ENCODE measurements around the gene SMPDL3A. TPM values are rescaled to one million over a fixed set of nuclear protein-coding genes. Genes with fewer than 3 reads are reported as not detected.

SMPDL3A gene
- total and polyA plus RNA-seq, 2 of the 13 experiments (the other 11 are each of a cell fraction or from before 2014, with no cell fraction given): 7.8 to 17.3 TPM

DNA sequence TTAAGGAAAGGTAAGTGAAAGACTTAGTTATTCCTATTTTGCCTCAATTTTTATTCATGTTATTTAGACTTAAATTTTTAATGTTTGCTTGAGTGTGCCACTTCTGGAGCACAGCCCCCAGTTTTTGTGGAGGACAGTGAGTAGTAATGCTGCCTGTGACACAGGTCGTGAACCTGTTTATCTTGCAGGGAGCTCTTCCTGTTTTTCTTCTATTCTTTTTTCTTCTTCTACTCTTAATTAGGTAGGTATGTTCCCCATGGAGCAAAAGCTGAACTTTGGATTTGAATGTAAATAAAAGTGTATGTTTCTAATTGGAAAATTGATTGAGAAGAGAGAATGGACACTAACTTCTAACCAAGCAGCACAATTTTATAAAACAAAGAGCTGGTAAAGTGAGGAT lies 12.3 kb downstream of the SMPDL3A start (continued):
- TF ChIP-seq, protein P1, sequence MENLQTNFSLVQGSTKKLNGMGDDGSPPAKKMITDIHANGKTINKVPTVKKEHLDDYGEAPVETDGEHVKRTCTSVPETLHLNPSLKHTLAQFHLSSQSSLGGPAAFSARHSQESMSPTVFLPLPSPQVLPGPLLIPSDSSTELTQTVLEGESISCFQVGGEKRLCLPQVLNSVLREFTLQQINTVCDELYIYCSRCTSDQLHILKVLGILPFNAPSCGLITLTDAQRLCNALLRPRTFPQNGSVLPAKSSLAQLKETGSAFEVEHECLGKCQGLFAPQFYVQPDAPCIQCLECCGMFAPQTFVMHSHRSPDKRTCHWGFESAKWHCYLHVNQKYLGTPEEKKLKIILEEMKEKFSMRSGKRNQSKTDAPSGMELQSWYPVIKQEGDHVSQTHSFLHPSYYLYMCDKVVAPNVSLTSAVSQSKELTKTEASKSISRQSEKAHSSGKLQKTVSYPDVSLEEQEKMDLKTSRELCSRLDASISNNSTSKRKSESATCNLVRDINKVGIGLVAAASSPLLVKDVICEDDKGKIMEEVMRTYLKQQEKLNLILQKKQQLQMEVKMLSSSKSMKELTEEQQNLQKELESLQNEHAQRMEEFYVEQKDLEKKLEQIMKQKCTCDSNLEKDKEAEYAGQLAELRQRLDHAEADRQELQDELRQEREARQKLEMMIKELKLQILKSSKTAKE (CRISPR knock-in tag; IDR thresholded peaks at IDR 0.05; ENCODE audit: borderline replicate concordance): no peak
- TF ChIP-seq, protein P2, sequence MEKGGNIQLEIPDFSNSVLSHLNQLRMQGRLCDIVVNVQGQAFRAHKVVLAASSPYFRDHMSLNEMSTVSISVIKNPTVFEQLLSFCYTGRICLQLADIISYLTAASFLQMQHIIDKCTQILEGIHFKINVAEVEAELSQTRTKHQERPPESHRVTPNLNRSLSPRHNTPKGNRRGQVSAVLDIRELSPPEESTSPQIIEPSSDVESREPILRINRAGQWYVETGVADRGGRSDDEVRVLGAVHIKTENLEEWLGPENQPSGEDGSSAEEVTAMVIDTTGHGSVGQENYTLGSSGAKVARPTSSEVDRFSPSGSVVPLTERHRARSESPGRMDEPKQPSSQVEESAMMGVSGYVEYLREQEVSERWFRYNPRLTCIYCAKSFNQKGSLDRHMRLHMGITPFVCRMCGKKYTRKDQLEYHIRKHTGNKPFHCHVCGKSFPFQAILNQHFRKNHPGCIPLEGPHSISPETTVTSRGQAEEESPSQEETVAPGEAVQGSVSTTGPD (CRISPR knock-in tag; IDR thresholded peaks at IDR 0.05): no peak
- no peak for TF ChIP-seq ZFP36L2 (CRISPR knock-in tag; IDR thresholded peaks at IDR 0.05)
- peak; percentile 57; the same call in 1 of the 2 replicates for TF ChIP-seq SOX5 (CRISPR knock-in tag; IDR thresholded peaks at IDR 0.05; ENCODE audit: borderline replicate concordance)
- TF ChIP-seq, protein P3, sequence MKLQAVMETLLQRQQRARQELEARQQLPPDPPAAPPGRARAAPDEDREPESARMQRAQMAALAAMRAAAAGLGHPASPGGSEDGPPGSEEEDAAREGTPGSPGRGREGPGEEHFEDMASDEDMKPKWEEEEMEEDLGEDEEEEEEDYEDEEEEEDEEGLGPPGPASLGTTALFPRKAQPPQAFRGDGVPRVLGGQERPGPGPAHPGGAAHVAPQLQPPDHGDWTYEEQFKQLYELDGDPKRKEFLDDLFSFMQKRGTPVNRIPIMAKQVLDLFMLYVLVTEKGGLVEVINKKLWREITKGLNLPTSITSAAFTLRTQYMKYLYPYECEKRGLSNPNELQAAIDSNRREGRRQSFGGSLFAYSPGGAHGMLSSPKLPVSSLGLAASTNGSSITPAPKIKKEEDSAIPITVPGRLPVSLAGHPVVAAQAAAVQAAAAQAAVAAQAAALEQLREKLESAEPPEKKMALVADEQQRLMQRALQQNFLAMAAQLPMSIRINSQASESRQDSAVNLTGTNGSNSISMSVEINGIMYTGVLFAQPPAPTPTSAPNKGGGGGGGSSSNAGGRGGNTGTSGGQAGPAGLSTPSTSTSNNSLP (IDR thresholded peaks at IDR 0.05; ENCODE audit: low read depth, low read length): no peak

DNA sequence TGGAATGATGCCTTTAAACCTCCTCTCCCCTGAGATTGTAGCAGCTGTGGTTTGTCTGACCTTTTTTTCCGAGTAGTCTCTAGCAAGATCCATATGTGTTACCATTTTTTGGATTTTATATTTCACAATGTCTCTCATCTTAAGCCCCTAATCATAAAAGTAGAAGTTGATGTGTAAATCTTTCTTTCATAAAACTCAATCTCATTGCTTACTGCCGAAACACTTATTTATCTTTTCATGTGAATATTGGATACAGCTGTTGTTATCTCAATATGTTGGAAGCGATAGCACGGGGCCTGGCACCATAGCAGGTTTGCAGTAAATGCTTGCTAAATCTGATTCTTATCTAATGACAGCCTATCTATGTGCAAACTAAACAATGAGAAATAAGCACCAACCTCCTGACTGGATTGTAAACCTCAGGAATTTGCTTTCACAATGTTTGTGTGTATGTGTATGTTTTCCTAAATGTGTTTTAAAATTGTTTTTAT lies 14.2 kb downstream of the SMPDL3A start:
- no peaks in the 10 kb centered on the region for H4K20me1 ChIP-seq (ENCODE audit: insufficient read depth, low read length)
- DNase-seq (ENCODE audit: low spot score): no peak
- 23% methylated on average over 4 of the region's 4 CpGs for WGBS (ENCODE audit: low lambda C conversion rate)
- no peak overlapping the region for H3K27ac ChIP-seq (ENCODE audit: extremely low read length, insufficient read depth, low read length)
- H3K79me2 ChIP-seq (ENCODE audit: insufficient read depth, low read length): no peaks in the 10 kb centered on the region
- H3K4me3 ChIP-seq (replicated peaks in 1 of 3; ENCODE audit: insufficient read depth in 1 of 3, low read depth in 2 of 3, low read length in 3 of 3): no peak overlapping the region
- BruUV-seq (replicated peaks): no TSS peak
- TF ChIP-seq CEBPB (IDR thresholded peaks at IDR 0.05; ENCODE audit: borderline replicate concordance, low read depth, low read length): 0 out of 2 replicates have a peak, but pooled peaks have one; percentile 5
- TF ChIP-seq ZNF781 (CRISPR knock-in tag; IDR thresholded peaks at IDR 0.05; ENCODE audit: borderline replicate concordance, not compliant biosample characterization): no peak
- H3K4me2 ChIP-seq (ENCODE audit: low read depth, low read length): no peak overlapping the region
- ATAC-seq: no peak
- peaks cover 37% of the 10 kb centered on the region for H3K4me1 ChIP-seq (ENCODE audit: insufficient read depth, low read length)
- H3K9me3 ChIP-seq (ENCODE audit: low read length): no peaks in the 10 kb centered on the region
- H3K36me3 ChIP-seq (replicated peaks in 1 of 2; ENCODE audit: control insufficient read depth in 1 of 2, insufficient read depth in 2 of 2, low read length in 2 of 2): no peaks in the 10 kb centered on the region
- FAIRE-seq: no peak
- intact Hi-C loops (cut with micrococcal nuclease; ENCODE audit: unreplicated experiment) (no loop called here), in situ Hi-C loops (cut with HindIII; ENCODE audit: extremely low pct_ligation_motif_present, low pct_unique_long_range_greater_than_20kb) (no loop called here)
- ChIA-PET POLR2A (interaction anchor here (5.9 kb wide), 1 partner anchor 13 kb away, joined by 177 read pairs; the partner anchor contains the start of gene SMPDL3A), CTCF (ENCODE audit: low intra/inter-chr PET ratio, low total read pairs) (interaction anchor here (0.6 kb wide), 1 partner anchor 45 kb away, joined by 3 read pairs; no protein-coding TSS in a partner anchor)
- no peaks in the 10 kb centered on the region for H3K27me3 ChIP-seq (ENCODE audit: control insufficient read depth in 1 of 2, insufficient read depth in 2 of 2, low read length in 2 of 2)
- H2AFZ ChIP-seq (ENCODE audit: low read length): no peak overlapping the region
- no peak overlapping the region for H3K9ac ChIP-seq (ENCODE audit: insufficient read depth, low read depth, low read length)
